DMS153 treated with DMSO at 0.1 percent for 48 hours (cell line): ENCODE measurements around the gene POLE3.
"Not testable (repeated sequence)": the region's sequence is repeated elsewhere in the genome, so short reads cannot be mapped to it uniquely, and the experiment has no call there.

ENCODE experiments used
- DNase-seq: peaks from one replicate; lab custom pipeline; 2025; ENCODE audit not compliant: unreplicated experiment; lab: John Stamatoyannopoulos, UW

POLE3 gene

GRCh38 chr9:113379094-113379828 is 31.2 kb downstream of the POLE3 start:
- DNase-seq, result not testable (repeated sequence)

DNA sequence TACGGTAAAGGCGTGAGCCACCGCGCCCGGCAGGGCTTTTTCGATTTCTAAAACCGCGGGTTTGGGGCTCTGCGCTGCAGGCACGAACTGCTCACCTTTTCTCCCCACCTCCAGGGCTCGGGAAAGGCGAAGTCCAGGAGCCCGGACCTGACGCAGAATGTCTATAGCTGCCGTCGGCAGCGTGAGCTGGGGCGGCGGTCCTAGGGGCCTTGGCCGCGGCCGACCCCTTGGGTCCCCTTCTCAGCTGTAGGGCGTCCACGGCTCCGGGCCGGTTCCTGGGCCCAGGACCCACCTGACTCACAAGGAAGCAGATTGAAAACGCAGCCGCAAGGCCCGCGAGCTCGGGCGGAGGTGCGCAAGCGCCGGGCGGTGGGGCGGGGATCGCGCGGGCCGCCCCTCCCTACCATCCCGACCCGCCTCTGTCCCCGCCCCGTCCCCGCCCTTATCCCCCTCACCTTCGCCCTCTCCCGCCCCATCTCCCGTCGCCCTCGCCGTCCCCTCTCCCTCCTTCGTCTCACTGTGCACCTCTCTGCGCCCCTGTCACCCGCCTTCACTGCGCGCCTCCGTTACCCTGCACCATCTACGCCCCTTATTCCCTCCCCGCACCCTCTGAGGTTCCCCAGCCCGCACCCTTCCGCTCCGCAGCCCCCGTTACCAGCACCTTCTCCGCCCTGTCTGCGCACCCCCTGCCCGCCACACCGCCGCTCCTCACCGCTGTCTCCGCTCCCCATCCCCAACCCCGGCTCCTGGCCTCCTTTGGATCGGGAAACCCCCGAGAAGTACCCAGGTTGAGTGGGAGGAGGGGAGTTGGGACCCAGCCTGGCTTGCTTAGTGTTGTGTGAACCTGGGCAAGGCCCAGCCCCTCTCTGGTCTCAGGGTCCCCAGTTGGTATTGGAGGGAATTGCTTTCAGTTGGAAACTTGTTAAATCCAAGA is 33.6 kb downstream of the POLE3 start, which contains the start of gene HDHD3:
TSS of gene HDHD3 (minus strand) at position 353 of the 934 bp plus-strand sequence. CDS start 2,632 bp downstream, outside the sequence.
- no peak for DNase-seq

DNA sequence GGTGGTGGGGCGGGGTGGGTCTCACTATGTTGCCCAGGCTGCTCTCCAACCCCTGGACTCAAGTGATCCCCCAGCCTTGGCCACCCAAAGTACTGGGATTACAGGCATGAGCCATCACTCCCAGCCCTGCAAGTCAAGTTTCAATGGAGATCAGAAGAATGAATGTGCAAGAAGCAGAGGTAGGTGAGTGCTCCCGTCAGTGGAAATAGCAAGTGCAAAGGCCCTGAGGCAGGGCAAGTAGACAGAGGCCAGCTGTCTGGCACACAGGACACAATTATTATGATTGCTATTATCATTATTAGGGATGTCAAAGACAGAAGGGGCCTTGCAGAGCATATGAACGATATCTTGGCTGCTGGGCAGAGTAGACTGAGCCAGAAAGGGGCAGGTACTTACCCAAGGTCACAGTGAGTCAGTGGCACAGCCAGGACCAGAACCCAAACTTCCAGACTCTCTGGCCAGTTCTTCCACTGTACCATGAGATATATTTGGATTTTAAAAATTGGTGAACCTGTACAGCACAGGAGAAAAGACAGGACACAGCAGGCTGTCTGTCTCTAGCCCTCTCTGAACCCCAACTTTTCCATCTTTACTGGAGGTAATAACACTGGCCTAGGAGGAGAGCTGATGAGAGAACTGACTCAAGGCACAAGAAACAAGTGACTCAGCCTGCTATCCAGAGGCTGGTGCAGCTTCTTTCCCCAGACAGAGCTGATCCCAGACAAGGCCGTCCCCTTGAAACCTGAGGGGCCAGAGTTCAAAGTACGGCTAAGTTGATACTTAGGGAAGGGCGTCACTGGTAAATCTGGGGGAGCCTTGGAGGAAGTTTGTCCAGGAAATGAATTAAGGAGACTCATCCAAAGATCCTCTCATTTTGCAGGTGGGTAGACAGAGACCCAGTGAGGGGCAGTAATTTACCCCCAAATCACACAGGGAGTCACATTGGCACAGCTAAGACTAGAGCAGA is 35.1 kb downstream of the POLE3 start:
- DNase-seq, result no peak

GRCh38 chr9:113373676-113374392 is 36.6 kb downstream of the POLE3 start:
- no peak for DNase-seq

GRCh38 chr9:113373256-113373655 is 37.2 kb downstream of the POLE3 start:
- DNase-seq, result no peak

GRCh38 chr9:113372059-113372458 is 38.4 kb downstream of the POLE3 start:
- DNase-seq, result no peak

DNA sequence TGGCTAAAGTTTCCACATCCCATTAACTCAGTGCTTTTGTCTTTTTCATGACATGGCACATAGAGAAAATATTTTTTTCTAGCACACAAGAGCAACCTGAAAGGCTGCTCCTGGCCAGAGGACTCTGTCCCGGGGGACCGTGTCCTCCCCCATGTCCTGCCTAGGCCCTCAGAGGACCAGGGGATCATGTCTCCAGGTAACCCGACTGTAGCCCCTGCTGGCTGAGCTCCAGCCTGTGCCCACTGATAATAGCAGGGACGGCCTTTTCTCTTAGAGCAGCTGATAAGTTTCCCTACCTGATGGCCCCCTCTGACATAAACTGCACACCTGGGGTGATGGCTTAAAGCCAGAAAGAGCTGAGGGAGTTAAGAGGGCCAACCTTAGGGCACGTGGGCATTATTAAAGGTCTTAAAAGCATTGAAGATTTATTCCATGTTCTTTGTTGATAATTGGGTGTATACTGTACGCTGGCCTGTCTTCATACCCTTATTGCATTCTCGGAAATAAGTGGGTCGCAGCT is 39.6 kb downstream of the POLE3 start:
- no peak for DNase-seq

DNA sequence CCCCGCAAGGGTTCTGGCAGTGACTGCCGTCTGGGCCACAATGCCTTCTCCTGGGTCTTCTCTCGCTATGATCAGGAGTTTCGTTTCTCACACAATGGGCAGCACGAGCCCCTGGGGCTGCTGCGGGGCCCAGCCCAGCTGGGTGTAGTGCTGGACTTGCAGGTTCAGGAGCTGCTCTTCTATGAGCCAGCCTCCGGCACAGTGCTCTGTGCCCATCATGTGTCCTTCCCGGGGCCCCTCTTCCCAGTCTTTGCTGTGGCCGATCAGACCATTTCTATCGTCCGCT is 40.7 kb downstream of the POLE3 start:
- no peak for DNase-seq

DNA sequence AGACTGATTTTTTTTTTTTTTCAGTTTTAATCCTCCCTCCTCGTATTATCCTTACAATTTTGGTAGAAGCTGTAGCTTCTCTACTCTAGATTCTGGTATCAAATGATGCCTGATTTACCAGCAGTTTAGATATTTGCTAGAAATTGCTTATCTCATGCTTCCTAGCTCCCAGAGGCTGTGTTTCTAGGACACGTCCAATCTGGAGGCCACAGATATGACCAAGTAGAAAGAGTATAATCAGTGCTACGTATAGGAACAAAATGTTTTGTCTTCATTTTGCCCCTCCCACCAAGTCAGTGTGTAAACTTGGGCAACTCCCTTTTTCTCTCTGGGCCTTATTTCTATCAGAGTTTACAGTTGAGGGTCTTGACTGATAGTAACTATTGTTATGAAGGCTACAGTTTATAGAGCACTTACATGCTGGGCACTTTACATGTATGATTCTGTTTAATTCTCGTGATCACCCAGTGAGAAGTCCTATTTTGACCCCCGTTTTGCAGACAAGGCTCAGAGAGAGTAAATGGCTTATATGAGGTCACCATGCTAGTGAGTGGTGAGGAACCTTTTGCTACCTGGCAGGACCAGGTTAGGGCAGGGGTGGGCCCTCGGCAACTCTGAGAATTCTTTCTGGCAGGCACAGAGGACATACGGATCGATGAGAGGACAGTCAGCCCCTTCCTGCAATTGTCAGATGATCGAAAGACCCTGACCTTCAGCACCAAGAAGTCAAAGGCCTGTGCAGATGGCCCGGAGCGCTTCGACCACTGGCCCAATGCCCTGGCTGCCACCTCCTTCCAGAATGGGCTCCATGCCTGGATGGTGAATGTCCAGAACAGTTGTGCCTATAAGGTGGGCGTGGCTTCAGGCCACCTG is 41.3 kb downstream of the POLE3 start:
- DNase-seq, result no peak

DNA sequence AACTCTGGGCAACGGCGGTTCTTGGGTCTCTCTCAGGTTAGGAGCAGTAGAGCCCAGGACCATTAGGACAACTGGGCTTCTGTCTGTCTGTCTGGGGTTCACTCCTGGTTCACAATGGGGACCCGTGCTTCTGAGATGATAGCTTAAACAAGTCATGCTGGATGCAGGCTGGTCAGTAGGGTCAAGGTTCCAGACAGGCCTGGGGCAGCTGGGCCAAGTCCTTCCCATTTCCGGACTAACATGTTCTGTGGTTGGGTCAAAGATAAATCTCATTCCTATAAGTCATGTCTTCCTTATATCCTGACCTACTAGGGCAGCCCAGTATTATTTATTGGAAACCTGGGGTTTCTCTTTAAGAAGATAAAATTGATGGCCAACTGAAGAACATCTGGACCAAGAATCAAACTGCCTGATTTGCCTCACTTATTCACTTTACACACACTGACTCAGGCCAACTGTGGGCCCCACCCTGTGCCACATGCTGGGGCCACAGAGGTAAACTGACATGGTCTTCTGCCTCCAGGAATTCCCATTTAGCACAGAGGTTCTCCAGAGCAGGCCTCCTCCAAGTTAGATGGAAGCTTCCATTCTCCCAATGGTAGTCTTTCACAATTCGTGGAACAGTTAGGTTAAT is 42.0 kb downstream of the POLE3 start:
- DNase-seq, result no peak

DNA sequence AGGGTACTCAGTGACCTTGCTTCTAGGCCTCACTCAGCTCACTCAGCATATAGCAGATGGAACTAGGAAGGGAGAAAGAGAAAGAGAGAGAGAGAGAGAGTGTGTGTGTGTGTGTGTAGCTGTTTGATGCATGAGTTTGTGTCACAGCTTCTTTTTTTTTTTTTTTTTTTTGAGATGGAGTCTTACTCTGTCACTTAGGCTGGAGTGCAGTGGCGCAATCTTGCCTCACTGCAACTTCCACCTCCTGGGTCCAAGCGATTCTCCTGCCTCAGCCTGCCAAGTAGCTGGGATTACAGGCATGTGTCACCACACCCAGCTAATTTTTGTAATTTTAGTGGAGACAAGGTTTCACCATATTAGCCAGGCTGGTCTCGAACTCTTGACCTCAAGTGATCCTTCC is 44.8 kb downstream of the POLE3 start:
- DNase-seq, result not testable (repeated sequence)

- no peak for DNase-seq
These were observed 45.5 kb downstream of the POLE3 start for GRCh38 chr9:113364951-113365350.

DNA sequence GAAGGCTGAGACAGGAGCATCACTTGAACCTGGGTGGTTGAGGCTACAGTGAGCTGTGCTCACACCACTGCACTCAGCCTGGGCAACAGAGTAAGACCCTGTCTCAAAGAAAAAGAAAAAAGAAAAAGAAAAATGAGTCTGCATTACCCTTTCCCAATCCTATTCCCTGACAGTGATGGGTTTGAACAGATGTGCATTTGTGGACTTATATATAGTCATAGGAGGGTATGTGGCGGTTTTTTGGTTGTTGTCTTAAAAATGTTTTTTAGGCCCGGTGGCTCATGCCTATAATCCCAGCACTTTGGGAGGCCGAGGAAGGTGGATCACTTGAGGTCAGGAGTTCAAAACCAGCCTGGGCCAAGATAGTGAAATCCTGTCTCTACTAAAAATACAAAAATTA is 47.1 kb downstream of the POLE3 start:
- DNase-seq, result no peak

GRCh38 chr9:113361304-113362018 is 49.0 kb downstream of the POLE3 start:
- no peak for DNase-seq

DNA sequence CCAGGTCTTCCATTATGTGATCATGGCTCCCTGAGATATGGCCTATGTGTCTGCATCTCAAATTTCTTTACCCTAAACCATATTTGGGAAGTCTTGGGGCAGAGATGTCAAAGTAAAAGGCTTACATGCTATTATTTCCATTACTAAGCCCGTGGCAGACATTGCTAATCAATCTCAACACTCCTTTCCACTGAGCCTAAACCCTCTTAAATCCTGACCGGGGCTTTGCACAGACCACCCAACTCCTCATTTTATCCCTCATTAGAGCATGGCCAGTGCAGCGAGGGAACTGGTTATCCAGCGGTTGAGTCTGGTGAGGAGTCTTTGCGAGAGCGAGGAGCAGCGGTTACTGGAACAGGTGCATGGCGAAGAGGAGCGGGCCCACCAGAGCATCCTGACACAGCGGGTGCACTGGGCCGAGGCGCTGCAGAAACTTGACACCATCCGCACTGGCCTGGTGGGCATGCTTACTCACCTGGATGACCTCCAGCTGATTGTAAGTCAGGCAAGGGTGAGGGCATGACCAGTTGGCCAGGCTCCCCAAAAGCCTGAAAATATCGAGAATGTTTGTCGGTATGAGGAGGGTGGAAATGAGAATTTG is 50.1 kb downstream of the POLE3 start:
- no peak for DNase-seq

DNA sequence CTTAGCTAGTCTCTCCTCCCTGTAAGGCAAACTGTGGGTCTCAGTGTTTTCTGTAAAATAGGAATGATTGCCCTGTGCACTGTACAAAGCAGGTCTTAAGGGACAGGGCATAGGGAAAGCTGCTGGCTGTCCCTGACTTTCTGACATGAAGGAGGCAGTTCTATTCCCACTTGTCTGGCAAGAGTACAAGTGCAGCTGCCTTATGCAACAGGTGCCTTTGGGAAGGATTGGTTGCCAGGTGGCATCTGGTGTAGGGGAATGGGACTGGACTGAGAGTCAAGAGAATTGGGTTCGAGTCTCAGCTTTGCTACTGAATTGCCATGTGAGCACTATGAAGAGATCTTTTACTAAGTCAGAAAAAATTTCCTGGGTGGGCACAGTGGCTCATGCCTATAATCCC is 51.1 kb downstream of the POLE3 start:
- DNase-seq, result no peak
